ACC112 (cell line): Measurements from ENCODE around the gene ARRB2.
"Not testable (repeated sequence)": the region's sequence is repeated elsewhere in the genome, so short reads cannot be mapped to it uniquely, and the experiment has no call there.

Source experiments
- H2AFZ ChIP-seq: fragments of 200-600 bp; sonication (generic); one replicate; pipeline ENCODE4 v1.6.0; 2017; ENCODE audit warnings: antibody characterized with exemption, low read length; ENCODE audit not compliant: unreplicated experiment
- H3K27ac ChIP-seq: fragments of 200-600 bp; sonication (generic); 2 replicates; pipeline ENCODE4 v1.5.1; 2014; ENCODE audit warnings: low read depth, mild to moderate bottlenecking, antibody characterized with exemption, low read length, moderate library complexity
- H3K27me3 ChIP-seq: fragments of 200-600 bp; sonication (generic); 2 replicates; pipeline ENCODE4 v1.6.1; 2014; ENCODE audit warnings: mild to moderate bottlenecking, antibody characterized with exemption, low read length, moderate library complexity, mixed read lengths; ENCODE audit not compliant: insufficient read depth
- H3K36me3 ChIP-seq: fragments of 200-600 bp; sonication (generic); 2 replicates; pipeline ENCODE4 v1.6.1; 2016; ENCODE audit warnings: mild to moderate bottlenecking, antibody characterized with exemption, low read length, moderate library complexity, mixed read lengths; ENCODE audit not compliant: insufficient read depth
- H3K4me1 ChIP-seq: fragments of 200-600 bp; sonication (generic); one replicate; pipeline ENCODE4 v1.6.1; 2016; ENCODE audit warnings: low read length, mixed read lengths; ENCODE audit not compliant: insufficient read depth, unreplicated experiment, control insufficient read depth
- H3K4me3 ChIP-seq: fragments of 200-600 bp; sonication (generic); 2 replicates; pipeline ENCODE4 v1.5.1; 2014; ENCODE audit warnings: mild to moderate bottlenecking, low read depth, low read length
- H3K79me2 ChIP-seq: fragments of 200-600 bp; sonication (generic); one replicate; pipeline ENCODE4 v1.6.0; 2016; ENCODE audit warnings: low read length; ENCODE audit not compliant: control insufficient read depth, unreplicated experiment, insufficient read depth

The ARRB2 gene

DNA sequence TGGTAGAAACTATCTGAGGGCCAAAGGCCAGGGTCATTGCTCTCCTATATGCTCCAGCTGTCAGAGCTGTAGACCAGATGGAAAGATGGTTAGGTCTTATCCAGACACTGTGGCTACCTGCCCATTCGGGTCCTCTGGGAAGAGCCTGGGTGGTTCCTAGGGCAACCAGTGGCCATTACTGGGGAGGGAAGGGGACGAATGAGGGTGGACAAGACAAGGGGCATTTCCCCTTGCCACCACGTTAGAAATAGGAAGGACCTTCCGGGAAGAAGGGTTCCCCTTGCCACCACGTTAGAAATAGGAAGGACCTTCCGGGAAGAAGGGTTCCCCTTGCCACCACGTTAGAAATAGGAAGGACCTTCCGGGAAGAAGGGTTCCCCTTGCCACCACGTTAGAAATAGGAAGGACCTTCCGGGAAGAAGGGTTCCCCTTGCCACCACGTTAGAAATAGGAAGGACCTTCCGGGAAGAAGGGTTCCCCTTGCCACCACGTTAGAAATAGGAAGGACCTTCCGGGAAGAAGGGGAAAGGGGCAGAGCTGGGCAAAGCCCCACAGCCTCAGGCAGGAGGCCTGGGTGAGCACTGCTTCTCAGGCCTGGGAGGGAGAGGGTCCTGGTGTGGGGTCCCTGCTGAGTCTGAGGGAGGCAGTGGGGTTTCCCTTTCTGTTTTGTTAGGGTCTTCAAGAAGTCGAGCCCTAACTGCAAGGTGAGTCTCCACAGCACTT is 4.1 kb downstream of the ARRB2 start:
- H3K27me3 ChIP-seq, H3K36me3 ChIP-seq, H3K4me1 ChIP-seq, H3K27ac ChIP-seq, H2AFZ ChIP-seq, H3K79me2 ChIP-seq, H3K4me3 ChIP-seq: not testable (repeated sequence)

DNA sequence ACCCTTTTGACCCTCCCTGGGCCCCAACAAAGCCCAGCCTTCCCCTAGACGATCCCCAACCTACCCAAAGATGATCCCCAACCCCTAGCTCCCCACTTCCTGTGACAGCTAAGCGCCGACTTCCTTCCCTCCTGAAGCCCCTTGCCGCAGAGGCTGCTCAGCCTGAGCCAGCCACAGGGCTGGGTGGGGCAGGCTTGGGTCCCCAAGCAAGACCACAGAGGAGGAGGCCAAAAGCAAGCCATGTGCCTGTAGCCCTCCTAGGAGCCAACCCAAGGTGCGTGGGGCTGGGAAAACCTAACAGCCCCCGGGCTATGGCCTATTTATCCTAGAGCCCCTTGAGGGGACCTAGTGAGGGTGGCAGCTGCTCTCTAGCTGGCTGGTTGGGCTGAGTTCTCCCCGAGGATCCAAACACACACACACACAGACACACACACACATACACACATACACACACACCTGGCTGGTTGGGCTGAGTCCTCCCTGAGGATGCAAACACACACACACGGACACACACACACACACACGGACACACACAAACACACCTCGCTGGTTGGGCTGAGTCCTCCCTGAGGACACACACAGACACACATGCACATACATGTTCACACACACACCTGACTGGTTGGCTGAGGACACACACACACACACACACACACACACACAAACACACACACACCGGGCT is 4.8 kb downstream of the ARRB2 start:
- Histone ChIP-seq H3K4me3 (no peak overlapping the region), H3K79me2 (no peaks in the 10 kb centered on the region), H2AFZ (no peak overlapping the region), H3K36me3 (no peaks in the 10 kb centered on the region), H3K27ac (no peak overlapping the region), H3K27me3 (no peaks in the 10 kb centered on the region), H3K4me1 (peaks cover 9% of the 10 kb centered on the region)

- H3K27ac ChIP-seq = no peak overlapping the region
- H3K27me3 ChIP-seq = no peaks in the 10 kb centered on the region
- H3K4me3 ChIP-seq = no peak overlapping the region
- H2AFZ ChIP-seq = no peak overlapping the region
- H3K79me2 ChIP-seq = no peaks in the 10 kb centered on the region
- H3K36me3 ChIP-seq = no peaks in the 10 kb centered on the region
- H3K4me1 ChIP-seq = peaks cover 7% of the 10 kb centered on the region
Measured at GRCh38 chr17:4716081-4716480, 5.6 kb downstream of the ARRB2 start.

DNA sequence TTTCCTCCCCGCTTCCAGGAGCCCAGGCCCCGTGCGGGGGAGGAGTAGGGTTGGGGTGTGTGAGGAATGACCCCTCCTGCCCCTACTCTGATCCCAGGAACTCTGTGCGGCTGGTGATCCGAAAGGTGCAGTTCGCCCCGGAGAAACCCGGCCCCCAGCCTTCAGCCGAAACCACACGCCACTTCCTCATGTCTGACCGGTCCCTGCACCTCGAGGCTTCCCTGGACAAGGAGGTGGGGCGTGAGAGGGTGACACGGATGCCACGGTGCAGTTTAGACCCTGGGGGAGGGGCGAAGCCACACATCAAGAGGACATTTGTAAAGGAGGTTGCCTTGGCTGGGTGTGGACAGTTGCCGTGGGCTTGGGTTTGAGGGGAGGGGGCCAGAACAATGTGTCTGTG is 7.4 kb downstream of the ARRB2 start:
- no peak overlapping the region for H3K4me3 ChIP-seq
- no peaks in the 10 kb centered on the region for H3K79me2 ChIP-seq
- no peak overlapping the region for H3K27ac ChIP-seq
- H3K27me3 ChIP-seq = no peaks in the 10 kb centered on the region
- H3K4me1 ChIP-seq = peaks cover 11% of the 10 kb centered on the region
- no peaks in the 10 kb centered on the region for H3K36me3 ChIP-seq
- H2AFZ ChIP-seq = no peak overlapping the region

- no peaks in the 10 kb centered on the region for H3K27me3 ChIP-seq
- no peak overlapping the region for H3K27ac ChIP-seq
- H3K4me3 ChIP-seq = no peak overlapping the region
- H2AFZ ChIP-seq = no peak overlapping the region
- H3K36me3 ChIP-seq = no peaks in the 10 kb centered on the region
- H3K4me1 ChIP-seq = peaks cover 11% of the 10 kb centered on the region
- H3K79me2 ChIP-seq = no peaks in the 10 kb centered on the region
Measured at GRCh38 chr17:4718276-4718675, 7.8 kb downstream of the ARRB2 start.

DNA sequence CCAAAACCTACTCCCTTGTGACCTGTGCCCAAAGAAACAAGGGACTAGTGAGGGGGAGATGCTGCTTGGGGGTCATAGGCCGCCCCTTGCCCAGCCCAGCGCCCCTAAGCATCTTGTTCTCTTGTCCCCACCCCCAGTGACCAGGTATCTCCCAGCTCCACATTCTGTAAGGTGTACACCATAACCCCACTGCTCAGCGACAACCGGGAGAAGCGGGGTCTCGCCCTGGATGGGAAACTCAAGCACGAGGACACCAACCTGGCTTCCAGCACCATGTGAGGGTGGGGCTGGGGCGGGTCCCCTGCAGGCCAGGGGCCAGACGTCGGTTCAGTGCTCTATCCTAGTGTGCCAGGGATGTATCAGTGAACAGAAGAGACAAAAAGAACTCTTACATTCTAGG is 8.7 kb downstream of the ARRB2 start:
- H3K27ac ChIP-seq = no peak overlapping the region
- H2AFZ ChIP-seq = no peak overlapping the region
- H3K36me3 ChIP-seq = no peaks in the 10 kb centered on the region
- peaks cover 11% of the 10 kb centered on the region for H3K4me1 ChIP-seq
- H3K27me3 ChIP-seq = no peaks in the 10 kb centered on the region
- H3K79me2 ChIP-seq = no peaks in the 10 kb centered on the region
- no peak overlapping the region for H3K4me3 ChIP-seq

DNA sequence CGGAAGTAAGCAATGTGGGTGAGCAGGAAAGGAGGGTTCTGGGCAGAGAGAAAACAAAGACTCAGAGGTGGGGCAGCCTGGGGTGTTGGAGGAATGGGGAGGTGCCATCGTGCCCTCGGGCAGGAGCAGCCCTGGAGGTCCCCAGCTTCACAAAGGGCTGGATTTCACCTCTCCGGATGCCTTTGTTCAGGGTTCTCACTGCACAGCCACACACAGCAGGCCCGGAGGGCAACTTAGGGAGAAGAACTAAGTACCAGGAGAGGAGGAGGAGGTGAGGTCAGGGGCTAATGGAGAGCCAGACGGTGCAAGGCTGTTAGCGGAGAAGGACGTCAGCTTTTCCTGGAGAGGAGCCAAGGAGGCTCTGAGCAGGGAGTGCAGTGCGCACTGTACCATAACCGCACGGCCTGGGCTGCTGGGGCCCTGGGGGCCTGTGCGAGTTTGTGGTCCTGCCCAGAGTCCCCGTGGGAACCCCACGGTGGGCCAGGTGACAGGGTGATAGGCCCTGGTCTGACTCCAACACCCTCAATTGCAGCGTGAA is 9.3 kb downstream of the ARRB2 start:
- Histone ChIP-seq H3K4me1 (peaks cover 11% of the 10 kb centered on the region), H3K27ac (no peak overlapping the region), H3K36me3 (no peaks in the 10 kb centered on the region), H2AFZ (no peak overlapping the region), H3K4me3 (no peak overlapping the region), H3K27me3 (no peaks in the 10 kb centered on the region), H3K79me2 (no peaks in the 10 kb centered on the region)

DNA sequence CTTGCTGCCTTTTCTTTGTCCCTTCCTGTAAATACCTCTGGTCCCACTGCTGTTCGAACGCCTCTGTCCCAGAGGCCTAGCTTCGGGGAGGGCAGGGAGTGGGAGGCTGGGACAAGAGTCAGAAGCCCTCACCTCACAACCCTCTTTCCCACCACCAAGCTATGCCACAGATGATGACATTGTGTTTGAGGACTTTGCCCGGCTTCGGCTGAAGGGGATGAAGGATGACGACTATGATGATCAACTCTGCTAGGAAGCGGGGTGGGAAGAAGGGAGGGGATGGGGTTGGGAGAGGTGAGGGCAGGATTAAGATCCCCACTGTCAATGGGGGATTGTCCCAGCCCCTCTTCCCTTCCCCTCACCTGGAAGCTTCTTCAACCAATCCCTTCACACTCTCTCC is 10.4 kb downstream of the ARRB2 start:
- H2AFZ ChIP-seq = no peak overlapping the region
- no peaks in the 10 kb centered on the region for H3K79me2 ChIP-seq
- no peak overlapping the region for H3K27ac ChIP-seq
- no peaks in the 10 kb centered on the region for H3K36me3 ChIP-seq
- peaks cover 11% of the 10 kb centered on the region for H3K4me1 ChIP-seq
- no peak overlapping the region for H3K4me3 ChIP-seq
- no peaks in the 10 kb centered on the region for H3K27me3 ChIP-seq

DNA sequence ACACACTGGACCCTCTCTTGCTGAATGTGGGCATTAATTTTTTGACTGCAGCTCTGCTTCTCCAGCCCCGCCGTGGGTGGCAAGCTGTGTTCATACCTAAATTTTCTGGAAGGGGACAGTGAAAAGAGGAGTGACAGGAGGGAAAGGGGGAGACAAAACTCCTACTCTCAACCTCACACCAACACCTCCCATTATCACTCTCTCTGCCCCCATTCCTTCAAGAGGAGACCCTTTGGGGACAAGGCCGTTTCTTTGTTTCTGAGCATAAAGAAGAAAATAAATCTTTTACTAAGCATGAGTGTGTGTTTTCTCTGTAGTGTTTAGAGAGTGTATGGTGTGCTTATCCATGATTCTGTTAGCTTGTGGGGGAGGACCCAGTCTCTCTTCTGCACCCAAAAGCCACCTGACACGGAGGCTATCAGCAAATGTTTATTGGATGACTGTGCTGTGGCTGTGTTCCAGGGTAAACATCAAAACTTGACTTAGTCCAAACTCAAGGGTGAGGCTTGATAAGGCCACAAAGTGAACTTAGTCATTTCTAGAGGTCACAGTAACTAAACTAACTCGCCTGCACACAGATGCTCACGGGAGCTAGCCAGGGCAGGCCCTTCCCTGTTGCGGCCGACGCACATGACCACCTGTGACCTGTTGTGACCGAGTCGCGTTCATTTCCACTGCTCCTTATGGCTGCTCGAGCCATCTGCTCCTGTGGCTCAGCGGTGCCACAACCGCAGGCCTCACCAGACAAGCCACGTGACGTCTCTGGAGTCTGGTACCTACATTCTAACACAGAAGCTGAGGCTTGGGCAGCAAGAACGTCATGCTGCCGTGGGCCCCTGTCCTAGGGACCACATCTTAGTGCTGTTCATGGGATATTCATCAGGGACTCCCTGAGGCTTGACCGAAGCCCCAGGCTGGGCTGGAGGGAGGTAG is 11.0 kb downstream of the ARRB2 start:
- no peak overlapping the region for H2AFZ ChIP-seq
- no peaks in the 10 kb centered on the region for H3K36me3 ChIP-seq

DNA sequence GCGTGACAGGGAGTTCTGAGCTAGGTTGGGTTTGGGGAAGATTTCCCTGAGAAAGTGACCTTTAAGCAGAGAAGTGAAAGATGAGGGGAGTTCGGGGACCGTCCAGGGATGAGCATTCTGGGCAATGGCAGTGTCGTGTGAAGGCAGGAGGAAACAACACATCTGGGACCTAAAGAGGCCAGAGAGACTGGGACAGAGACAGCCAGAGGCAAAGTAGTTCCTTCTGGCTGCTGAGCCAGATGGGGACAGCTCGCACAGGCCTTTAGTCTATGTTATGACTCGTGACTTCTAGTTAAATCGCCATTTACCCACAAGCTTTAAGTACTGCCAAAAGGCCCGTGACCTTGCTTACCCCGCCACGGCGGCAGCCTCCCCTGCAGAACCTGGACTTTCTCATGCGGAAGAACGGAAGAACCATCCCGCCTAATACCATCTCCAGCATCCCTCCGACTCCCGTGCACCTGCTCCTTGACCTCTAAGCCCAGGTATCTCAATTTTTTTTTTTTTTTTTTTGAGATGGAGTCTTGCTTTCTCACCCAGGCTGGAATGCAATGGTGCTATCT is 12.3 kb downstream of the ARRB2 start:
- no peaks in the 10 kb centered on the region for H3K36me3 ChIP-seq
- no peak overlapping the region for H3K4me3 ChIP-seq
- H3K4me1 ChIP-seq = peaks cover 11% of the 10 kb centered on the region

More for the DNA sequence above, 11.0 kb downstream of the ARRB2 start:
- no peaks in the 10 kb centered on the region for H3K79me2 ChIP-seq
- H3K4me1 ChIP-seq = peaks cover 11% of the 10 kb centered on the region
- H3K27ac ChIP-seq = no peak overlapping the region
- no peak overlapping the region for H3K4me3 ChIP-seq
- H3K27me3 ChIP-seq = no peaks in the 10 kb centered on the region

More for the DNA sequence above, 12.3 kb downstream of the ARRB2 start:
- H3K27me3 ChIP-seq = no peaks in the 10 kb centered on the region
- H3K27ac ChIP-seq = no peak overlapping the region
- no peaks in the 10 kb centered on the region for H3K79me2 ChIP-seq
- H2AFZ ChIP-seq = no peak overlapping the region
